ENCODE measurements around the gene MYOM3.

Gene MYOM3

GRCh38 chr1:24119489-24119858 is 7.5 kb upstream of the MYOM3 start:
- peak overlapping the region; percentile 77 for H3K27ac ChIP-seq
- TF ChIP-seq CTCF (conservative IDR thresholded peaks at IDR 0.05) (no peak), ZFX (IDR thresholded peaks at IDR 0.05) (no peak)

GRCh38 chr1:24118410-24119242 is 6.7 kb upstream of the MYOM3 start:
- peak overlapping the region; percentile 77 for H3K27ac ChIP-seq
- TF ChIP-seq CTCF (conservative IDR thresholded peaks at IDR 0.05) (no peak), ZFX (IDR thresholded peaks at IDR 0.05) (no peak)

- TF ChIP-seq CTCF (conservative IDR thresholded peaks at IDR 0.05) (no peak), ZFX (IDR thresholded peaks at IDR 0.05) (no peak)
- H3K27ac ChIP-seq: no peak overlapping the region; the same call in 1 of the 2 replicates
These were observed 5.9 kb upstream of the MYOM3 start for GRCh38 chr1:24117722-24118409.

- no peak overlapping the region for H3K27ac ChIP-seq
- no peak for TF ChIP-seq CTCF (conservative IDR thresholded peaks at IDR 0.05)
- TF ChIP-seq ZFX (IDR thresholded peaks at IDR 0.05): no peak
These were observed 5.2 kb upstream of the MYOM3 start for GRCh38 chr1:24117132-24117531.

GRCh38 chr1:24114753-24115152 is 2.8 kb upstream of the MYOM3 start:
- TF ChIP-seq CTCF (conservative IDR thresholded peaks at IDR 0.05) (no peak), ZFX (IDR thresholded peaks at IDR 0.05) (no peak)
- H3K27ac ChIP-seq: no peak overlapping the region

GRCh38 chr1:24113641-24114033 is 1.7 kb upstream of the MYOM3 start:
- no peak overlapping the region for H3K27ac ChIP-seq
- TF ChIP-seq CTCF (conservative IDR thresholded peaks at IDR 0.05) (no peak), ZFX (IDR thresholded peaks at IDR 0.05) (no peak)

GRCh38 chr1:24111262-24111995 is 506 bp downstream of the MYOM3 start:
- no peak for TF ChIP-seq ZFX (IDR thresholded peaks at IDR 0.05)
- TF ChIP-seq CTCF (conservative IDR thresholded peaks at IDR 0.05): no peak
- no peak overlapping the region for H3K27ac ChIP-seq
